Fibroblast of upper back skin (primary cell): ENCODE results near the gene DNAJB12.
"Not testable (repeated sequence)": the region's sequence is repeated elsewhere in the genome, so short reads cannot be mapped to it uniquely, and the experiment has no call there.

Experiments used
- DNase-seq: peaks from one replicate; pipeline ENCODE4 v3.0.0-alpha.2; 2013

The DNAJB12 gene

GRCh38 chr10:72354356-72355213 is at the start of gene DNAJB12:
DNAJB12 (minus strand) TSS chr10:72354919; CDS start chr10:72354897, 22 bp downstream.
- peak; percentile 96 for DNase-seq

GRCh38 chr10:72395581-72395980 is 40.9 kb upstream of the DNAJB12 start:
- DNase-seq: not testable (repeated sequence)

GRCh38 chr10:72392571-72392970 is 37.9 kb upstream of the DNAJB12 start:
- no peak for DNase-seq

- no peak for DNase-seq
These were observed 36.0 kb upstream of the DNAJB12 start for GRCh38 chr10:72390764-72391163.

DNA sequence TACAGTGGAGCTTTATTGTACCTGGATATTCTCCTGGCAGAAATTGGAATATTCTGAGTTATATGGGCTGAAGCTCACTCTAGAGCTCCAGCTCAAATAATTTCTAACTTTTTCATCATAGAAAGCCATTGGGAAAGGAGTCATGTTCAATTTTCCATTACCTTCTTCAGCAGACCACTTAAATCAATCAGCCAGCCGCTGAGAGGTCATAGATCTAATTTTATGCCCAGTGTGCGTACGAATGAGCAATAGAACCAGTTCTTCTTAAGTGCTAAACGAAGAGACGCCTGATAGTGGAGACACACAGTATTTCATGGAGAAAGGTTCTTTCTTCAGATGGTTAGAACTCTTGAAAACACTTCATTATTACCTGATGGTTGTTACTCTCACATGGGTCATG is 35.0 kb upstream of the DNAJB12 start:
- DNase-seq: no peak

DNA sequence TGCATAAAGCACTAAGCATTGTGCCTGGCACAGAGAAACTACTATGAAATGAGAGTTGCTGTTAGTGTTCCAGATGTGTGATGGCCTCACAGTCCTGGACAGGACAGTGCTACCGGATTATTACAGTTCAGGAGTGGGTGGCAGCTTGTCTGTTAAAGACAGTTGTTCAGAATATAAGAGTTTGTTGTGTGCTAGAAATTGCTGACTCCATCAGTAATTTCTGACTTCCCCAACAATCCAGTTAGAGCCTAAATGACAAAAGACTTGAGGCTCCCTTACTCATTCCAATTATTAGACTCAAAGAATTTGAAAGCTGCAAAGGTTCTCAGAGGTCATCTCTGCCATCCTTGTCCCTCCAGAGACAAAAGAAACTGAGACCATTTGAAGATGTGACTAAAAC is 34.3 kb upstream of the DNAJB12 start:
- DNase-seq: no peak

DNA sequence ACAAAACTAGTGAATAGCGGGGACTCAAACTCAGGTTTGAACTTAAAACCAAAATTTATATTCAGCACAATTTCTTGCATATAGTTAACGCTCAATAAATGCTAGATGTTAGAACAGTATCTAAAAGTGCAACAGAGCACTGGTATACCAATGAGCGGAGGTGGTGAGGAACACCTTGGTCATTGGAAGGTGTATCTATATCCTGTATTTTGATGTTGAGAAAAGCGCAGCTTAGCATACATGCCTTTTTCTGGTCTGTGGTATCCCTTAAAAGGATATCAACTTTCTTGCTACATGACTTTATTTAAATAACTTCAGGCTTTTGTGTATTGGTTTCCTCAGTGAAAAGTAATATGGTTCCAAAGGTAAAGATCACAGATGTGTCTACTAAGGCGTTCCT is 33.3 kb upstream of the DNAJB12 start:
- DNase-seq: no peak

DNA sequence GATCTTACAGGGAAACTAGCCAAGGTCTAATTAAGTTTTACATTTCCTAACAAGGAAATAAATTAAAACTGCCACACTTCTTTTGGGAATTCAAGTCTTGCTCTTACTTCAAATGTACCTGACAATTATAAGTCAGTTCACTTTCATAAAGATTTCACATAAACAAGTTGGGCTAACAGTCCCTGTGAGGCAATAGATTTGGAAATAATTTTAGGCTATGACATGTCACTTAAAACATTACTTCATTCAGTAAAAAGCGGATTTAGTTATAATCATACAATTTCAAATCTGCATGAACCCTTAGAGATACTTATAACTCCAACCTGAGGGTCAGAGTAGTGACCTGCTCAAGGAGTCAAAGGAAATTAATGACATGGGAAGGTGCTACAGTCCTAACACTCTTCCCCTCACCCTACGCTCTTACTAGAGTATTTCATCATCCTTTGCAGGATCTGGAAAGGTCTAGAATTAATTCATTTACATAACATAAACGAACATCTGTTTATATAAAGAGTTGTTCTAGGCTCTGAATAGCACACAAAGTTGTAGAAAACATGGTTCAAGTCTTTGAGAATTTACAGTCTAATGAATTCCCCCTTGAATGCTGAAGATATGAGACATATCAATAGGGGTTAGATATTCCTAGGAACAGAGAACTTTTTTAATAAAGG is 32.3 kb upstream of the DNAJB12 start:
- peak; percentile 5 for DNase-seq

DNA sequence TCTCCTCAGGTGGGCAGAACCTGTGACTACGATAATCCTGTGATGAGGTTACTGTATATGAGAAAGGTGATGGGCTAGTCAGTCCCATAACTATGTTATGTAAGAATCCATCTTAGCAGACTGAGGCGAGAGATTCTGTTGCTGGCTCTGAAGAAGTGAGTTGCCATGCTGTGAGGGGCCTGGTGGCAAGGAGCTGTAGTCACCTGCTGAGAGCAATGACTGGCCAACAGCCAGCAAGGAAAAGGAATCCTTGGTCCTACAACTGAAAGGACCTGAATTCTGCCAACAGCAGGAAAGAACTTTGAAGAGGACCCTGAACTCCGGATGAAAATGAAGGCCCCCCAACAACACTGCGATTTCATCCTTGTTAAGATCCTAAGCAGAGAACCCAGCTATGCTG is 31.0 kb upstream of the DNAJB12 start:
- DNase-seq: no peak

GRCh38 chr10:72384982-72385381 is 30.3 kb upstream of the DNAJB12 start:
- not testable (repeated sequence) for DNase-seq

DNA sequence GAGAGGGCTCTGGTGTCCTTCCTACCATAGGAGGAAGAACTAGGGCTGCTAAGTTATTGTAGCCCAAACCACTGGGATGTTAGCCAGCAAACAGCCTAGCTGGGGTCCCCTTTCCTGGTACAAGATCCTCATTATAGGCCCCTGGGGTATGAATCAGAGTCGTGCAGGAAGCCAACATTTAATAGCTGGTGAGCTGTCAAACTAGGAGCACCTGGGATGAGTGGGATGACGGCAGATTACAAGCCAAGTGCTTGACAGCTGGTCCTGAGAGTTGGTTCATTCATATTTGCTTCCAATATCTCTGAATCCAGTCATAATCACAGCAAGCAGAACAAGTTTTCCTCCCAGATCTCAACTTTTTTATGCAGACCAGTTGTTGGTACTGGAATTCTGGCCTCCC is 25.1 kb upstream of the DNAJB12 start:
- peak; percentile 23 for DNase-seq

DNA sequence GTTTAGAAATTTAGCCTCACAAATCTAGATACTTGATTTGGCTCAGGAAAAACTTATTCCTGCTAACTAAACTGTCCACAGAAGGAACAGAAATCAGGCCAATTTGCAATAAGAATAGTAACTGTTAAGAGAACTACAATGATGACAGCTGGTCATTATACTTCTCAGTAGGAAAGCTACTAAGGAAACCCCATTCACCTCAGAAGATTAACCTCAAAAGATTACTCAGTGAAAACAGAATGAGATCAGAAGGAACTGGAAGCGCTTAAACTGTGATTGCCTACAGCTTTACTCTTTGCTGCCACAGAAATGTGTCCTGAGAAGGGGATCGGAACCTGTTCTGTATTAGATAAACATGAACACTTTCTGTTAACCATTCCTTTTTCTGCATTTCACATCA is 24.3 kb upstream of the DNAJB12 start:
- no peak for DNase-seq

GRCh38 chr10:72375585-72375984 is 20.9 kb upstream of the DNAJB12 start:
- no peak for DNase-seq

- DNase-seq: peak; percentile 25
These were observed 20.5 kb upstream of the DNAJB12 start for GRCh38 chr10:72375173-72375572.

GRCh38 chr10:72370201-72370722 is 15.5 kb upstream of the DNAJB12 start:
- no peak for DNase-seq

DNA sequence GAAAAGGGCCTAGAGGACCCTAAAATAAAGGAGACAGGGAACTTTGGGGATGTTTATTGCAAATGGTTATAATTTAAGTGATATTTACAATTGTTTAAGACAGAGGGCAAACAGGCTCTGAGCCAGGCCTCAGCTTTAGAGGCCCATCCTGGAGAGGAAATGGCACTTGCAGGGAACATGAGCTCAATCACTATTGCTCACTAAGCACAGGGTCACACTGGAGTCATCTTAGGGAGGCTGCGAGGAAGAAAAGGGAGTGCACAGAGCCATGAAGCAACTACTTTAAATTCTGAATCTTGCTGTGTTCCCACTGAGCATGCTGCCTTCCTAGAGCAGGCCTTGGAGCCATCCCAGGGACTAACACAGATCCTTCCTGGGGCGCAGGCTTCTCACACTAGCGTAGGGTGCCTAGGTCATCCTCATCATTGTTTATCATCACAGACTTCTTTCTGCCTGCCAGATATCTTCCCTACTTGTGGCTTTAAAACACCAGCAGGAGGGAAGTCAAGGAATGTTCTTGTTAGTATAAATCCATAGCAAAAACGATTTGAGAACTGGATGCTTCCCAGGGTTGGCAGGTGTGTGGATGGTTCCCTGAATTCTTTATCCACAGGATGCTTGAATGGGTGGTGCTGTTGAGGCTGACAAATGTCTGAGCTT is 12.7 kb upstream of the DNAJB12 start:
- no peak for DNase-seq

DNA sequence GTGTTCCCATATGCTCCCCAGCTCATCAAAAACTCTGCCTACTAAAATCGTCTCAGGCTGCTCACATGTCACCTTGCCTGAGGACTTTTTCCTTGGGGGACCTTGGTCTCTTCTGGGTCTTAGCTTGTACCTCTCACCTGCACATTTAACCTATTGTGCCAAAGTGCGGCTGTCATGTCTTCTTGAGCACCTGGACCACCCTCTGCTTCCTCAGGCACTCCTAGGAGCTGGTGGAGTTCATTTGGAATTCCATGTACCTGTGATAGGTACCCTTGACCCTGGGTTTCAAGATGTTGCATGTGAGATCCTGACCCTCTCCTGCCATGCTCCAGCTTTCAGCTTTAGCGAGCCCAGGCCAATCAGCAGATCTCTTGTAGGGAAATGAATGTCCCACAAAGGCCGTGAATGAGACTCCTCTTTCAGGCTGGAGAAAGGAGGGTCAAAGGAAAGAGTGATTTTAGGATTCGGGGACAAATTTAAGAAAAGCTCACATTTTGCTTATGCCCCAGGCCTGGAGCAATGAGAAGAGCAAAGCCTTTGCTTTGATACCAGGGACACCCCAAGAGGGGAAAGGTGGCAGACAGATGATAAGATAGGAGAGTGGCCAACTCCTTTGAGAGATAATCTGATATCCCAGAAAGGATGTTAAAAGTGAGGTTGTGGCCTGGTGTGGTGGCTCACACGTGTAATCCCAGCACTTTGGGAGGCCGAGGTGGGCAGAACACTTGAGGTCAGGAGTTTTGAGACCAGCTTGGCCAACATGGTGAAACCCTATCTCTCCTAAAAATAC is 10.6 kb upstream of the DNAJB12 start:
- no peak for DNase-seq

DNA sequence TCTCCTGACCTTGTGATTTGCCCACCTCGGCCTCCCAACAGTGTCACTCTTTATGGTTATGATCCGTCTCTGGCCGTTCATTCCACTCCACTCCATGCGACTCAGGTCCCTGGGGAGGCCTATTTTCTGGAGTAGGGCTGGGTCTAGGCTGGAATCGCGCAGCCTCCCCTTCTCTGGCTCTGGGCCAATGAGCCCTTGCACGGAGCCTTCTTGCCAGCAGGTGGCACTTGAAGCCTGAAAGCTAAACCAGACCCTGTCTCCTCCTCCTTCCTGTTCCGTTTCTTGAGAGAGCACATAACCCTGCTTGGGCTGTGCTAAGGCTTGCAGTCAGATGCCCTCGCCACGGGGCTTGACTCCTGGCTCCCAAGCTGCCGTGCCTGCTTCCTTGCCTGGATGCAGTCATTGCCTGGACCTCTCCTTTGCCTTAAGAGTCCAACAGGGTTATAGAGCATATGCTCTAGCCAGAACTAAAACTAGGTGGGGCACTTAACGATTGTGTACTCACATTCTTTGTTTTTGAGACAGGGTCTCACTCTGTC is 9.6 kb upstream of the DNAJB12 start:
- peak; percentile 93 for DNase-seq

- DNase-seq: no peak
These were observed 2.3 kb upstream of the DNAJB12 start for GRCh38 chr10:72356987-72357386.

DNA sequence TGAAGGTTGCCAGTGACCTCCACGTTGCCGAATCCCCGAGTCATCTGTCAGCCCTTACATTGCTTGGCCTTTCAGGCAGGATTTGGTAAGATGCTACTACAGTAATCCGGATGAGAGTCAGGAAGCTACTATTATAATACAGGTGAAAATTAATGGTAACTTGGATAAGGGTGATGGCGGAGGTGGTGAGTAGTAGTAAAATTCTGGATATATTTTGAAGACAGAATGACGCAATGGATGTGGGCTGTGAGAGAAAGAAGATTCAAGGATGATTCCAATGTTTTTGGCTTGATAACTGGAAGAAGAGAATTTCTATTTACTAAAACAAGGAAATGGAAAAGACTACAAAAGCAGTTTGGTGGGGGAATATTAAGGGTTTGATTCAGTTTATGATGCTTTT is 1.4 kb upstream of the DNAJB12 start:
- DNase-seq: no peak

DNA sequence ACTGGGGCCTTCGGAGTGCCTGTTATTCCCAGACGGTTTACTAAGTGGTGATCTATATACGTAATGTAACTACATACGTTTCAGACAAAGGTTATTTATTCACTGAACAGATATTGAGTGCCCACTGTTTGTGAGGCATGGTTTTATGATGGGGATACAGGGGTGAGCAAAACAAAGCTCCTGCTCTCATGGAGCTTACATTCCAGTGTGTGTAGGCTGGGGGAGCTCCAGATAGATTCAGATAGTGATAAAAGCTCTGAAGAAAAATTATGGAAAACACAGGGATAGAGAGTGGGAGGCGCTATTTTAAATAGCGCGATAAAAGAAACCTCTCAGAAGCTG is 466 bp upstream of the DNAJB12 start:
- no peak for DNase-seq

GRCh38 chr10:72353965-72354355 is 759 bp downstream of the DNAJB12 start:
- no peak for DNase-seq
